H9 (cell line): ENCODE results near the gene OR14I1. TPM values are rescaled to one million over a fixed set of nuclear protein-coding genes. Genes with fewer than 3 reads are reported as not detected.

ENCODE experiments used
- DNase-seq: peaks from one replicate; pipeline ENCODE4 v3.0.0-alpha.2; 2017
- H2AFZ ChIP-seq: one replicate; pipeline ENCODE4 v1.6.1; 2013; ENCODE audit warnings: mild to moderate bottlenecking, low read length, control low read depth, moderate library complexity
- H2AK5ac ChIP-seq: 2 replicates; pipeline ENCODE4 v1.6.1; 2013; ENCODE audit warnings: low read length, control low read depth, mixed read lengths; ENCODE audit not compliant: insufficient read length
- H2BK120ac ChIP-seq: one replicate; pipeline ENCODE4 v1.6.1; 2013; ENCODE audit warnings: low read depth, mild to moderate bottlenecking, low read length, control low read depth, inconsistent platforms; ENCODE audit not compliant: poor library complexity, severe bottlenecking
- H2BK12ac ChIP-seq: 2 replicates; pipeline ENCODE4 v1.6.1; 2013; ENCODE audit warnings: low read length, control low read depth, mixed read lengths, low read depth; ENCODE audit not compliant: insufficient read length
- H2BK15ac ChIP-seq: 2 replicates; pipeline ENCODE4 v1.6.1; 2013; ENCODE audit warnings: low read depth, low read length, control low read depth
- H2BK20ac ChIP-seq: one replicate; pipeline ENCODE4 v1.6.1; 2013; ENCODE audit warnings: low read depth, mild to moderate bottlenecking, low read length, control low read depth, inconsistent platforms; ENCODE audit not compliant: poor library complexity, severe bottlenecking
- H2BK5ac ChIP-seq: 2 replicates; pipeline ENCODE4 v1.6.1; 2013; ENCODE audit warnings: low read length, control low read depth, mixed read lengths; ENCODE audit not compliant: insufficient read length
- H3K14ac ChIP-seq: 2 replicates; pipeline ENCODE4 v1.6.1; 2013; ENCODE audit warnings: low read length, control low read depth; ENCODE audit not compliant: insufficient read depth
- H3K18ac ChIP-seq: 2 replicates; pipeline ENCODE4 v1.6.1; 2013; ENCODE audit warnings: low read depth, mild to moderate bottlenecking, mixed read lengths, low read length, control low read depth; ENCODE audit not compliant: insufficient read length
- H3K23ac ChIP-seq: 2 replicates; pipeline ENCODE4 v1.6.1; 2013; ENCODE audit warnings: low read length, control low read depth, mixed read lengths, low read depth; ENCODE audit not compliant: insufficient read length
- H3K23me2 ChIP-seq: 2 replicates; pipeline ENCODE4 v1.6.1; 2013; ENCODE audit warnings: low read depth, mild to moderate bottlenecking, mixed read lengths, low read length, control low read depth; ENCODE audit not compliant: insufficient read length, poor library complexity, severe bottlenecking
- H3K27ac ChIP-seq: 2 replicates; pipeline ENCODE4 v1.5.1; 2013; ENCODE audit warnings: low read length, control low read depth, mixed read lengths, low read depth; ENCODE audit not compliant: insufficient read length
- H3K27me3 ChIP-seq: 2 replicates; pipeline ENCODE4 v1.6.1; 2013; ENCODE audit warnings: low read length, control low read depth, inconsistent platforms; ENCODE audit not compliant: insufficient read depth
- H3K4ac ChIP-seq: 2 replicates; pipeline ENCODE4 v1.6.1; 2013; ENCODE audit warnings: low read depth, mild to moderate bottlenecking, control low read depth, inconsistent platforms, low read length, moderate library complexity
- H3K4me1 ChIP-seq: 2 replicates; pipeline ENCODE4 v1.6.1; 2013; ENCODE audit warnings: low read length, control low read depth, inconsistent platforms; ENCODE audit not compliant: insufficient read depth
- H3K4me2 ChIP-seq: 2 replicates; pipeline ENCODE4 v1.6.1; 2013; ENCODE audit warnings: low read length, control low read depth, mixed read lengths; ENCODE audit not compliant: insufficient read length, insufficient read depth
- H3K56ac ChIP-seq: 2 replicates; pipeline ENCODE4 v1.6.1; 2013; ENCODE audit warnings: low read depth, mild to moderate bottlenecking, mixed read lengths, low read length, control low read depth; ENCODE audit not compliant: insufficient read length
- H3K79me1 ChIP-seq: 2 replicates; pipeline ENCODE4 v1.6.1; 2013; ENCODE audit warnings: low read depth, mild to moderate bottlenecking, moderate library complexity, low read length, control low read depth, inconsistent platforms; ENCODE audit not compliant: insufficient read depth, poor library complexity, severe bottlenecking
- H3K79me2 ChIP-seq: 2 replicates; pipeline ENCODE4 v1.6.1; 2013; ENCODE audit warnings: low read length, control low read depth, inconsistent platforms; ENCODE audit not compliant: insufficient read depth
- H3K9ac ChIP-seq: 2 replicates; pipeline ENCODE4 v1.6.1; 2013; ENCODE audit warnings: low read length, control low read depth, mixed read lengths; ENCODE audit not compliant: insufficient read length; ENCODE audit errors: extremely low read depth
- H3K9me3 ChIP-seq: one replicate; pipeline ENCODE4 v1.6.1; 2013; ENCODE audit warnings: low read depth, low read length, inconsistent platforms; ENCODE audit not compliant: control insufficient read depth
- H3T11ph ChIP-seq: one replicate; pipeline ENCODE4 v1.6.1; 2013; ENCODE audit warnings: mild to moderate bottlenecking, low read length, control low read depth, inconsistent platforms
- H4K20me1 ChIP-seq: one replicate; pipeline ENCODE4 v1.6.1; 2013; ENCODE audit not compliant: control insufficient read depth, insufficient read length, insufficient read depth
- H4K5ac ChIP-seq: 2 replicates; pipeline ENCODE4 v1.6.1; 2013; ENCODE audit warnings: low read depth, mild to moderate bottlenecking, mixed read lengths, low read length, control low read depth; ENCODE audit not compliant: insufficient read length
- H4K8ac ChIP-seq: replicated peaks from 2 replicates; pipeline ENCODE4 v1.6.1; 2013; ENCODE audit warnings: low read length, control low read depth, mixed read lengths, low read depth; ENCODE audit not compliant: insufficient read length
- H4K91ac ChIP-seq: 2 replicates; pipeline ENCODE4 v1.6.1; 2013; ENCODE audit warnings: low read depth, mild to moderate bottlenecking, moderate library complexity, mixed read lengths, low read length, control low read depth; ENCODE audit not compliant: insufficient read length
- H3K27ac Mint-ChIP-seq, 3 experiments: 2 replicates in 2 of 3; 3 replicates in 1 of 3; pipeline ENCODE4 v1.8.0; 2020 to 2021; ENCODE audit warnings: mixed read lengths in 3 of 3, mild to moderate bottlenecking in 1 of 3, moderate library complexity in 1 of 3
- H3K27me3 Mint-ChIP-seq: 2 replicates; pipeline ENCODE4 v1.8.0; 2021; ENCODE audit warnings: low read depth, mild to moderate bottlenecking, moderate library complexity, mixed read lengths
- H3K36me3 Mint-ChIP-seq, 3 experiments: 2 replicates in 2 of 3; 3 replicates in 1 of 3; pipeline ENCODE4 v1.8.0; 2020 to 2021; ENCODE audit warnings: low read depth in 3 of 3, mixed read lengths in 3 of 3; ENCODE audit not compliant: insufficient read depth in 1 of 3
- H3K4me1 Mint-ChIP-seq, 2 experiments: 2 replicates each; pipeline ENCODE4 v1.8.0; 2020; ENCODE audit warnings: mixed read lengths in 2 of 2
- H3K4me3 Mint-ChIP-seq, 2 experiments: 2 replicates in 1 of 2; 3 replicates in 1 of 2; pipeline ENCODE4 v1.8.0; 2020 to 2021; ENCODE audit warnings: mild to moderate bottlenecking in 2 of 2, mixed read lengths in 2 of 2, moderate library complexity in 1 of 2
- H3K9me3 Mint-ChIP-seq, 2 experiments: 2 replicates in 1 of 2; 3 replicates in 1 of 2; pipeline ENCODE4 v1.8.0; 2020; ENCODE audit warnings: mild to moderate bottlenecking in 2 of 2, mixed read lengths in 2 of 2, moderate library complexity in 1 of 2
- CTCF ChIP-seq: fragments of 200-600 bp; sonication (generic); conservative IDR thresholded peaks from 3 replicates; pipeline ENCODE4 v1.8.0; 2021; ENCODE audit warnings: antibody characterized with exemption, mild to moderate bottlenecking
- WGBS: extraction: QIAGEN DNeasy Blood & Tissue Kit; methylation state at CpG from one replicate; pipeline ENCODE4 v1.1.7; 2013; ENCODE audit warnings: missing lambda C conversion rate, low lambda C conversion rate, mixed read lengths; ENCODE audit not compliant: insufficient read length; ENCODE audit errors: extremely low coverage; 5-methylcytosine and 5-hydroxymethylcytosine counted together
- total RNA-seq: library from RNA; stranded (reverse); gene quantifications from 2 replicates; pipeline ENCODE4 v1.2.1, GENCODE V29; 2021

Gene OR14I1
- total RNA-seq, 1 experiment from 2014 or later = not detected

DNA sequence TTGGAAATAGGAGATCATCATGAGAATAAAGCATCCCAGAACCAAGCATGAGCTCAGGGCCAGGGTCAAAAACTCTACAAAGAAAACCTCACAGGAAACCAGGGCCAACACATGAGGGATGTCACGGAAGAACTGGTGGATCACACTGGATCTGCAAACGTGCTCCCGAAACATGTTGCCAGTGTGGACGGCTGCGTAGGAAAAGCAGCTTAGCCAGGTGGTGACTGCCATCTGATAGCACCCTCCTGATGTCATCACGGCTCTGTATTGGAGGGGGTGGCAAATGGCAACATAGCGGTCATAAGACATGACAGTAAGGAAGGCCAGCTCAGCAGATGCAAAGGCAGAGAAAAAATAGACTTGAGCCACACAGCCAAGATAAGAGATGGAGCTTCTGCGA, 20.9 kb downstream of the OR14I1 start:
- no peak overlapping the region for H3K56ac ChIP-seq
- no peak overlapping the region for H2AFZ ChIP-seq
- H3K9me3 ChIP-seq = peaks cover 55% of the 10 kb centered on the region
- no peak overlapping the region for H2BK20ac ChIP-seq
- Mint-ChIP-seq H3K4me3 (no peak overlapping the region), H3K9me3 (peaks cover 70 to 76% of the 10 kb centered on the region in 2 experiments), H3K27me3 (no peaks in the 10 kb centered on the region), H3K36me3 (peaks cover 2 to 13% (median 12%) of the 10 kb centered on the region in 3 experiments), H3K4me1 (no peaks in the 10 kb centered on the region), H3K27ac (no peak overlapping the region; a peak in 1 of 7 replicates)
- H2BK5ac ChIP-seq = no peak overlapping the region
- no CpG with 5 or more reads among the region's 8 CpGs for WGBS
- no peak overlapping the region for H3K9ac ChIP-seq
- H3K23ac ChIP-seq = no peak overlapping the region
- no peak overlapping the region for H3K4me2 ChIP-seq
- H4K8ac ChIP-seq = no peak overlapping the region
- H4K5ac ChIP-seq = no peak overlapping the region
- no peak for TF ChIP-seq CTCF
- H2AK5ac ChIP-seq = no peak overlapping the region
- H3K27ac ChIP-seq = no peak overlapping the region
- no peak overlapping the region for H3K18ac ChIP-seq
- no peaks in the 10 kb centered on the region for H3K4me1 ChIP-seq
- H3K27me3 ChIP-seq = no peaks in the 10 kb centered on the region
- H3K14ac ChIP-seq = no peak overlapping the region
- H2BK15ac ChIP-seq = no peak overlapping the region
- H3K79me2 ChIP-seq = no peaks in the 10 kb centered on the region
- H3K79me1 ChIP-seq = no peaks in the 10 kb centered on the region
- no peaks in the 10 kb centered on the region for H4K20me1 ChIP-seq
- no peak overlapping the region for H3K4ac ChIP-seq
- no peak overlapping the region for H4K91ac ChIP-seq
- H3T11ph ChIP-seq = no peak overlapping the region
- no peak overlapping the region for H2BK120ac ChIP-seq
- H3K23me2 ChIP-seq = no peaks in the 10 kb centered on the region
- no peak overlapping the region for H2BK12ac ChIP-seq
- DNase-seq = no peak
